ENCODE results near the gene CYBC1. TPM values are rescaled to one million over a fixed set of nuclear protein-coding genes. Genes with fewer than 3 reads are reported as not detected.

Gene CYBC1
- total and polyA plus RNA-seq, 2 of the 4 experiments (the other 2 are of a cell fraction), result 75.1 to 76.7 TPM

DNA sequence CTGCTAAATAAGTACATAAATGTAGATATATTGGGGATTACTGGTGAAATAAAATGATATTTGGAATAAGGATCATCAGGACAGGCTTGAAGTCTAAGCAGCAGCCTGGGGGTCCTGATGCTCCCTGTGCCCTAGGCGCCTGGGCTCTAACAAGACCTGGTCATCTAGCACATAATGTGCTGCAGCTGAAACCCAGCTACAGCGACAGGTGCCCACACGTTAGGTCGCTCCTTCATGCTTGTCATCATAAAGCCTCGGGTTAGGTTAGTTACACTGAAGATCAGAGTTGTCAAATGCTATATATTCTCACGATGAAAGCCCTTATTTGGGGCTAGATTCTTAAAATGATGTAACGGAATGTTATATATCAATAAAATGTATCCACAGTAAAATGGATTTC lies 19.5 kb upstream of the CYBC1 start:
- H3K27ac ChIP-seq (ENCODE audit: insufficient read depth, low read length), result no peak overlapping the region
- DNase-seq (no peak), ATAC-seq (ENCODE audit: low read depth) (no peak)
- no peaks in the 10 kb centered on the region for H3K9me3 ChIP-seq (ENCODE audit: control insufficient read depth, insufficient read depth, low read length)
- no peak overlapping the region for H4K91ac ChIP-seq (ENCODE audit: insufficient read depth, low read depth, low read length)
- H4K8ac ChIP-seq (ENCODE audit: low read depth in 2 of 2, low read length in 2 of 2), result no peak overlapping the region
- no peak overlapping the region for H3K4me3 ChIP-seq (ENCODE audit: insufficient read depth, low read depth, low read length)
- intact Hi-C loops (cut with micrococcal nuclease) (no loop called here), dilution Hi-C loops (cut with HindIII; ENCODE audit: low sequenced_read_pairs, unreplicated experiment) (no loop called here), in situ Hi-C loops (cut with MboI; ENCODE audit: low sequenced_read_pairs) (no loop called here)
- H2AK5ac ChIP-seq (ENCODE audit: low read depth, low read length), result no peak overlapping the region
- H3K56ac ChIP-seq (ENCODE audit: extremely low read depth, insufficient read depth, low read length), result no peak overlapping the region
- no peak overlapping the region for H2BK20ac ChIP-seq (ENCODE audit: low read depth, low read length)
- ChIA-PET CTCF (no interaction called here), POLR2A (ENCODE audit: unreplicated experiment) (no interaction called here)
- peaks cover 3% of the 10 kb centered on the region; the same call in 1 of the 2 replicates for H3K9me1 ChIP-seq (ENCODE audit: insufficient read depth, low read length)
- no peaks in the 10 kb centered on the region for H4K20me1 ChIP-seq (ENCODE audit: insufficient read depth, low read length)
- peaks cover 4 to 7% of the 10 kb centered on the region in 2 experiments; a peak in 2 of 4 replicates for H3K79me1 ChIP-seq (ENCODE audit: low read depth in 1 of 2, low read length in 2 of 2)
- H2BK15ac ChIP-seq (ENCODE audit: low read depth, low read length), result no peak overlapping the region
- H2BK5ac ChIP-seq (ENCODE audit: low read depth, low read length, poor library complexity, severe bottlenecking), result no peak overlapping the region
- no peak overlapping the region for H3K18ac ChIP-seq (ENCODE audit: low read depth, low read length)
- WGBS, 2 experiments (ENCODE audit: extremely low coverage in 2 of 2, insufficient read length in 1 of 2), result 93% methylated on average over 3 of the region's 7 CpGs; no CpG with 5 or more reads in 1 of the 2 experiments
- TF ChIP-seq POLR2A (IDR thresholded peaks at IDR 0.05; ENCODE audit: low read depth, low read length), result no peak
- TF ChIP-seq FOS (IDR thresholded peaks at IDR 0.05; ENCODE audit: low read depth, low read length), result no peak
- no peak for TF ChIP-seq CTCF (conservative IDR thresholded peaks at IDR 0.05; ENCODE audit: low read depth, low read length)
- TF ChIP-seq RFX5 (IDR thresholded peaks at IDR 0.05; ENCODE audit: low read depth, low read length), result no peak
- no peak for TF ChIP-seq MXI1 (IDR thresholded peaks at IDR 0.05; ENCODE audit: borderline replicate concordance, low read depth, low read length)
- no peak for TF ChIP-seq USF2 (IDR thresholded peaks at IDR 0.05; ENCODE audit: low read depth, low read length)
- TF ChIP-seq RAD21 (IDR thresholded peaks at IDR 0.05; ENCODE audit: low read length), result no peak
- TF ChIP-seq ELK1 (IDR thresholded peaks at IDR 0.05; ENCODE audit: borderline replicate concordance, low read depth, low read length), result no peak
- no peak for TF ChIP-seq MAZ (IDR thresholded peaks at IDR 0.05; ENCODE audit: borderline replicate concordance, low read depth, low read length)
- TF ChIP-seq NFE2L2 (IDR thresholded peaks at IDR 0.05; ENCODE audit: low read depth, low read length), result no peak
- TF ChIP-seq CHD1 (IDR thresholded peaks at IDR 0.05; ENCODE audit: low read depth, low read length), result no peak
- no peak for TF ChIP-seq RCOR1 (IDR thresholded peaks at IDR 0.05; ENCODE audit: insufficient replicate concordance, low read length)
- TF ChIP-seq SMC3 (IDR thresholded peaks at IDR 0.05; ENCODE audit: low read depth, low read length), result no peak
- TF ChIP-seq CEBPB (IDR thresholded peaks at IDR 0.05; ENCODE audit: low read depth, low read length), result no peak
- no peak for TF ChIP-seq MAFK (IDR thresholded peaks at IDR 0.05; ENCODE audit: low read depth, low read length)
- TF ChIP-seq BHLHE40 (IDR thresholded peaks at IDR 0.05; ENCODE audit: low read depth, low read length), result no peak
- no TSS peak for BruUV-seq (replicated peaks)
- no peak overlapping the region for H4K5ac ChIP-seq (ENCODE audit: low read depth, low read length)
- H3K14ac ChIP-seq (replicated peaks; ENCODE audit: low read depth, low read length), result no peak overlapping the region
- no peaks in the 10 kb centered on the region for H3K4me1 ChIP-seq (ENCODE audit: control insufficient read depth, insufficient read depth, low read length)
- H2AK9ac ChIP-seq (replicated peaks; ENCODE audit: low read depth, low read length, poor library complexity), result no peak overlapping the region
- no peak overlapping the region for H3K4ac ChIP-seq (ENCODE audit: low read depth, low read length)
- H2AFZ ChIP-seq (replicated peaks; ENCODE audit: low read length, poor library complexity), result no peak overlapping the region
- H3K36me3 ChIP-seq (ENCODE audit: control insufficient read depth, insufficient read depth, low read length), result peaks cover 39% of the 10 kb centered on the region
- no peak overlapping the region for H2BK120ac ChIP-seq (ENCODE audit: low read depth, low read length)
- no peak overlapping the region for H3K4me2 ChIP-seq (ENCODE audit: low read depth, low read length)
- no peak overlapping the region for H3K23ac ChIP-seq (ENCODE audit: low read depth, low read length)
- H3K9ac ChIP-seq (ENCODE audit: low read depth, low read length), result no peak overlapping the region
- H3K27me3 ChIP-seq (ENCODE audit: control insufficient read depth, insufficient read depth, low read length), result no peaks in the 10 kb centered on the region

Measured in IMR-90 (cell line).